Psoas muscle (tissue), 8 donors: ENCODE data around the gene CILP2. TPM values are rescaled to one million over a fixed set of nuclear protein-coding genes. Genes with fewer than 3 reads are reported as not detected.

Source experiments
- ATAC-seq, 4 donors: fragments of 200-7000 bp; cut with Tn5 transposase; one replicate each; pipeline ENCODE4 v1.9.1; 2020; ENCODE audit warnings: moderate library complexity in 3 of 4, mild to moderate bottlenecking in 2 of 4
- DNase-seq, 2 donors: peaks; one replicate each; pipeline ENCODE4 v3.0.0-alpha.2; 2020
- H3K27ac ChIP-seq: fragments of 200-600 bp; one replicate; pipeline ENCODE4 v1.8.0; 2022
- H3K27me3 ChIP-seq, 3 donors: fragments of 200-600 bp in 1 of 3; one replicate each; pipeline versions ENCODE4 v1.6.1 to v1.8.0; 2013 to 2022; ENCODE audit warnings: low read length in 2 of 3, mild to moderate bottlenecking in 2 of 3, moderate library complexity in 1 of 3; ENCODE audit not compliant: insufficient read depth in 3 of 3
- H3K36me3 ChIP-seq, 2 donors: fragments of 200-600 bp in 1 of 2; one replicate each; pipeline versions ENCODE4 v1.6.1 to v1.8.0; 2013 to 2022; ENCODE audit warnings: low read depth in 1 of 2, mild to moderate bottlenecking in 1 of 2, moderate library complexity in 1 of 2; ENCODE audit not compliant: insufficient read depth in 1 of 2
- H3K4me1 ChIP-seq: fragments of 200-600 bp; one replicate; pipeline ENCODE4 v1.8.0; 2022
- H3K4me3 ChIP-seq: fragments of 200-600 bp; one replicate; pipeline ENCODE4 v1.8.0; 2022; ENCODE audit warnings: mild to moderate bottlenecking
- H3K9me3 ChIP-seq: fragments of 200-600 bp; one replicate; pipeline ENCODE4 v1.8.0; 2022
- CTCF ChIP-seq: fragments of 200-600 bp; IDR thresholded peaks from one replicate; pipeline ENCODE4 v1.8.0; 2022; ENCODE audit warnings: antibody characterized with exemption
- WGBS, 3 donors: extraction: QIAGEN DNeasy Blood & Tissue Kit; methylation state at CpG; one replicate each; pipeline versions ENCODE4 v1.1.6 to v1.1.7; 2013; 5-methylcytosine and 5-hydroxymethylcytosine counted together
- intact Hi-C, 2 donors: fragments of 100-400 bp; cut with DNase I; formaldehyde crosslinking; loops; one replicate each; pipeline versions ENCODE4 v1.11.0 to v1.14.2; 2022
- polyA plus RNA-seq, 3 donors: library from polyadenylated mRNA; stranded (reverse); fragments of 200-250 nt; gene quantifications; one replicate each; pipeline ENCODE4 v1.2.3, GENCODE V29; 2013
- total RNA-seq, 4 donors: library from RNA; stranded (reverse); fragmentation: NEBNext Ultra II Directional in 2 of 4; extraction: Animal tissue kit (Norgen Biotek cat#: 25700) in 2 of 4; gene quantifications; one replicate each; pipeline versions ENCODE4 v1.2.1 to v1.2.4, GENCODE V29; 2021 to 2023
- donor health status: healthy with polysubstance abuse.
- donor health status: DM: no; HTN: no; CAD: no; lungs with moderate emphysema.
- donor health status: Bipolar disorder and iron deficiency.
- donor health status: healthy.
- donor health status: DM: yes; HTN: yes; CAD: no.
- donor health status: DM: no; HTN: no; CAD: no.
- donor health status: DM: no; HTN: no; CAD: no.
- donor health status: DM: yes; HTN: yes; CAD: no.

Gene CILP2
- total and polyA plus RNA-seq, 7 donors: 0.03 TPM; not detected in 6

- DNase-seq: no peak
- 41 to 45% (median 44%) methylated on average over 19 to 23 of the region's 23 CpGs for WGBS, 3 donors
- intact Hi-C loops: no loop called here
These were observed 11.9 kb downstream of the CILP2 start for GRCh38 chr19:19549804-19550464.

GRCh38 chr19:19550485-19550929, 12.4 kb downstream of the CILP2 start:
- DNase-seq (no peak), ATAC-seq (no peak)
- 34 to 36% (median 36%) methylated on average over 8 of the region's 8 CpGs for WGBS, 3 donors

More at GRCh38 chr19:19549804-19550464, 11.9 kb downstream of the CILP2 start:
- H3K4me1 ChIP-seq: no peaks in the 10 kb centered on the region
- no peak for TF ChIP-seq CTCF
- peaks cover 0 to 45% (median 14%) of the 10 kb centered on the region in 3 donors for H3K27me3 ChIP-seq
- no peak overlapping the region for H3K4me3 ChIP-seq
- no peak overlapping the region for H3K27ac ChIP-seq
- H3K9me3 ChIP-seq: no peaks in the 10 kb centered on the region
- no peak for ATAC-seq
- no peaks in the 10 kb centered on the region for H3K36me3 ChIP-seq

GRCh38 chr19:19550972-19551852, 13.1 kb downstream of the CILP2 start:
- H3K27ac ChIP-seq: no peak overlapping the region
- DNase-seq (no peak), ATAC-seq (no peak)
- no peaks in the 10 kb centered on the region for H3K4me1 ChIP-seq
- H3K36me3 ChIP-seq: no peaks in the 10 kb centered on the region
- WGBS, 3 donors: 59 to 69% (median 61%) methylated on average over 10 of the region's 10 CpGs
- intact Hi-C loops: no loop called here
- no peaks in the 10 kb centered on the region for H3K9me3 ChIP-seq
- no peak overlapping the region for H3K4me3 ChIP-seq
- TF ChIP-seq CTCF: no peak
- peaks cover 0 to 39% (median 9%) of the 10 kb centered on the region in 3 donors for H3K27me3 ChIP-seq

More at GRCh38 chr19:19550485-19550929, 12.4 kb downstream of the CILP2 start:
- Histone ChIP-seq H3K27ac (no peak overlapping the region), H3K27me3 (peaks cover 0 to 45% (median 12%) of the 10 kb centered on the region in 3 donors), H3K36me3 (no peaks in the 10 kb centered on the region), H3K4me1 (no peaks in the 10 kb centered on the region), H3K4me3 (no peak overlapping the region), H3K9me3 (no peaks in the 10 kb centered on the region)
- intact Hi-C loops: no loop called here
- TF ChIP-seq CTCF: no peak

GRCh38 chr19:19551853-19552192, 13.8 kb downstream of the CILP2 start:
- TF ChIP-seq CTCF: no peak
- no peak overlapping the region for H3K4me3 ChIP-seq
- H3K4me1 ChIP-seq: no peaks in the 10 kb centered on the region
- H3K27me3 ChIP-seq: peaks cover 0 to 33% (median 9%) of the 10 kb centered on the region in 3 donors
- WGBS, 3 donors: 30 to 34% (median 32%) methylated on average over 11 to 14 of the region's 14 CpGs
- no peak overlapping the region for H3K27ac ChIP-seq
- no peak for DNase-seq
- peak in 1 of 4 donors; percentile 18 for ATAC-seq
- intact Hi-C loops: no loop called here
- no peaks in the 10 kb centered on the region for H3K9me3 ChIP-seq
- H3K36me3 ChIP-seq: no peaks in the 10 kb centered on the region
